ENCODE measurements around the gene SYTL4.
"Not testable (repeated sequence)": the region's sequence is repeated elsewhere in the genome, so short reads cannot be mapped to it uniquely, and the experiment has no call there.

SYTL4 gene

DNA sequence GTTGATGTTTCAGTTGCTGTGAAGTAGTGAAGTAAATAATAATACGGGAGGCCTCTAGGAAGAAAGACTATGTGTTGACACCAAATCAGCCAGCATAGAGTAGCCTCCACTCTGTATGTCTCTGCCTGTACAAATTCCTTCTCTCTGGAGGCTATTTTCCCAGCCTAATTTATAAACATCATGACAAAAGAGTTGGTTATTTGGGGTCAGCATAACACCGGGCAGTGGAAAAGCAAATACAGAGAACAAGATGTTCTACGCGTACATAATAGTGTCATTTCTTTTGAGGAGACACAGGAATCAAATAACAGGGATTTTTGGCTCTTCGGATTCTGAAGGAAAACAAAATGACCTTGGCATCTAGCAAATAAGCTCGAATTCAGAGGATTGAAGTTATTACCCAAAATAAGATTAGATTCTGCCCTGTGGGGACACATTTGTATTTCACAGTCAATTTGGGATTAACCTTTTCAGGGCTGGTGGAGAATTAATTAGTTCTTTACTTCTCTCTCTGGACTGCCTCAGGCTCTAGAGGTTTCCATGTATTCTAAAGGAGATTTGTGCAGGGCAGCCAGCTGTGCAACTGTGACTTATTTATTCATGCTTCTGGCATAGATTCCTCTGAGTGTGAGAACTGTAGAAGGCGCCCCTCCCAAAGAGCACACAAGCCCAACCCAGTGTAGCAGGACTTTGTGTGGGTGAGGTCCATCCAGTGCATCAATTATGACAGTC is 14.1 kb upstream of the SYTL4 start:
- no peak overlapping the region for H3K4me3 ChIP-seq (replicated peaks; ENCODE audit: low read depth, low read length)
- DNase-seq (ENCODE audit: extremely low read depth, low read depth) = no peak
- TF ChIP-seq, protein P1, sequence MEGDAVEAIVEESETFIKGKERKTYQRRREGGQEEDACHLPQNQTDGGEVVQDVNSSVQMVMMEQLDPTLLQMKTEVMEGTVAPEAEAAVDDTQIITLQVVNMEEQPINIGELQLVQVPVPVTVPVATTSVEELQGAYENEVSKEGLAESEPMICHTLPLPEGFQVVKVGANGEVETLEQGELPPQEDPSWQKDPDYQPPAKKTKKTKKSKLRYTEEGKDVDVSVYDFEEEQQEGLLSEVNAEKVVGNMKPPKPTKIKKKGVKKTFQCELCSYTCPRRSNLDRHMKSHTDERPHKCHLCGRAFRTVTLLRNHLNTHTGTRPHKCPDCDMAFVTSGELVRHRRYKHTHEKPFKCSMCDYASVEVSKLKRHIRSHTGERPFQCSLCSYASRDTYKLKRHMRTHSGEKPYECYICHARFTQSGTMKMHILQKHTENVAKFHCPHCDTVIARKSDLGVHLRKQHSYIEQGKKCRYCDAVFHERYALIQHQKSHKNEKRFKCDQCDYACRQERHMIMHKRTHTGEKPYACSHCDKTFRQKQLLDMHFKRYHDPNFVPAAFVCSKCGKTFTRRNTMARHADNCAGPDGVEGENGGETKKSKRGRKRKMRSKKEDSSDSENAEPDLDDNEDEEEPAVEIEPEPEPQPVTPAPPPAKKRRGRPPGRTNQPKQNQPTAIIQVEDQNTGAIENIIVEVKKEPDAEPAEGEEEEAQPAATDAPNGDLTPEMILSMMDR (IDR thresholded peaks at IDR 0.05; ENCODE audit: low read depth, low read length, missing control alignments) = no peak

DNA sequence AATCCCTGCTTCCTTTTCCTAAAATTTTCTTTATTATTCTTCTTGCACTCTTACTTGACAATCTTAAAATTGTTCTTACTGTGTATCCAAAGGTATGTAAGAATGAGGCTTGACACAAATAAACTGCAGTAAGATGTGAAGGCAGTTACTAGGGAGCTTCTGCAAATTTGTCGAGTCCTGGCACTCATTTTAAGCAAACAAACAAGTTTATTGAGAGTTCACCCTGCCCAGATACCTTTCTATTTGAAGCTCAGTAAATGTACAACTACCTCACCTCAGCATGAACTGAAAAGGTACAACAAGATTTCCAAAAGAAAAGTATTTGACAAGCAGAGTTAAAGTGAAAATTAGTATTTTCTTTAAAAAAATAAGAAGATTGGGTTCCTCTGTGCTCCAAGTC is 13.3 kb upstream of the SYTL4 start:
- no peak overlapping the region for H3K4me3 ChIP-seq (replicated peaks; ENCODE audit: low read depth, low read length)
- DNase-seq (ENCODE audit: extremely low read depth, low read depth) = no peak
- TF ChIP-seq, protein P1 (IDR thresholded peaks at IDR 0.05; ENCODE audit: low read depth, low read length, missing control alignments) = no peak

- TF ChIP-seq, protein P1 (IDR thresholded peaks at IDR 0.05; ENCODE audit: low read depth, low read length, missing control alignments) = no peak
- DNase-seq (ENCODE audit: extremely low read depth, low read depth) = no peak
- H3K4me3 ChIP-seq (replicated peaks; ENCODE audit: low read depth, low read length) = no peak overlapping the region
Observed at GRCh38 chrX:100743009-100743607, 11.2 kb upstream of the SYTL4 start.

DNA sequence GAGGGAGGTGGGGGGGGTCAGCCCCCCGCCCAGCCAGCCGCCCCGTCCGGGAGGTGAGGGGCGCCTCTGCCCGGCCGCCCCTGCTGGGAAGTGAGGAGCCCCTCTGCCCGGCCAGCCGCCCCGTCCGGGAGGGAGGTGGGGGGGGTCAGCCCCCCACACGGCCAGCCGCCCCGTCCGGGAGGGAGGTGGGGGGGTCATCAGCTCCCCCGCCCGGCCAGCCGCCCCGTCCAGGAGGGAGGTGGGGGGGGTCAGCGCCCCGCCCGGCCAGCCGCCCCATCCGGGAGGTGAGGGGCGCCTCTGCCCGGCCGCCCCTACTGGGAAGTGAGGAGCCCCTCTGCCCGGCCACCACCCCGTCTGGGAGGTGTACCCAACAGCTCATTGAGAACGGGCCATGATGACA is 7.9 kb downstream of the SYTL4 start:
- H3K4me3 ChIP-seq (replicated peaks; ENCODE audit: low read depth, low read length); DNase-seq (ENCODE audit: extremely low read depth, low read depth): not testable (repeated sequence)

GRCh38 chrX:100721328-100721727 is 10.6 kb downstream of the SYTL4 start:
- no peak for DNase-seq (ENCODE audit: extremely low read depth, low read depth)
- TF ChIP-seq, protein P1 (IDR thresholded peaks at IDR 0.05; ENCODE audit: low read depth, low read length, missing control alignments) = no peak
- H3K4me3 ChIP-seq (replicated peaks; ENCODE audit: low read depth, low read length) = no peak overlapping the region

DNA sequence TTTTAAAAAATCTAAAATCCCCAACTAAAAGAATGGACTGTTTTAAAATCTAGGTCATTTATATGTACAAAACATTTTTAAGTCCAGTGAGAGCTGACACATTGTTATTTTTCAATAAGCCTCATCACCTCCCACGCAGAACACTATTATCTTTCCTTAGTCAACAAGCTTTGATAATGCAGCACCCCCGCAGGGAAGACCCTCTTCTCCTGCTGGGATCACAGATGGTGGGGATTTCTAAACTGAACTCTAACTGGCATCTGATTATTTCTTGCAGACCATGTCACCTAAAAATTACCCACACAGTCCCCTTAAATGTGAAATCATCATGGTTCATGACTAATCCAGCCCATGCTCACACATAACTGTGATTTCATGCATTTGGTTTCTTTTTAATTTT is 11.6 kb downstream of the SYTL4 start:
- no peak overlapping the region for H3K4me3 ChIP-seq (replicated peaks; ENCODE audit: low read depth, low read length)
- no peak for DNase-seq (ENCODE audit: extremely low read depth, low read depth)
- TF ChIP-seq, protein P1 (IDR thresholded peaks at IDR 0.05; ENCODE audit: low read depth, low read length, missing control alignments) = no peak

DNA sequence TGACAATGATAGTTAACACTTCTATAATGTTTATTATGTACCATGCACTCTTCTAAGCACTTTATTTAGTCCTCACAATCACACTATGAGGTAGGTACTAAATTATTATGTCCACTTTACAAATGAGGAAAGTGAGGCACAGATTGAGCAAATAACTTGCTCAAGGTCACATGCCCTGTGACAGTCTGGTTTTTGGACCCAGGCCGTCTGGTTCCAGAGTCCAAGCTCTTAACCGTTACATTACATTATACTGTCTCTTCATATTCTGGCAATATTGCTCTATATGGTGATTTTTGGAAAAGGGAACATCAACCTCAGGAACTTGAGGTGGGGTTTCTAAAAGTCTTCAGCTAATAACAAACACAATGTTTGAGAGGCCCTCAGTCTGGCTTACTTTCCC is 12.8 kb downstream of the SYTL4 start:
- TF ChIP-seq, protein P1 (IDR thresholded peaks at IDR 0.05; ENCODE audit: low read depth, low read length, missing control alignments) = no peak
- DNase-seq (ENCODE audit: extremely low read depth, low read depth) = no peak
- H3K4me3 ChIP-seq (replicated peaks; ENCODE audit: low read depth, low read length) = no peak overlapping the region
